Right atrium auricular region (tissue), 2 donors: ENCODE results near the gene NREP. TPM values are rescaled to one million over a fixed set of nuclear protein-coding genes. Genes with fewer than 3 reads are reported as not detected.

Experiments used
- DNase-seq: peaks from one replicate; pipeline ENCODE4 v3.0.0-alpha.2; 2019; ENCODE audit warnings: low spot score
- H3K27ac ChIP-seq, 2 donors: fragments of 200-600 bp; sonication (generic); 1 replicate in 1 of 2; 2 replicates in 1 of 2; pipeline ENCODE4 v1.5.1; 2016 to 2019
- H3K27me3 ChIP-seq, 2 donors: fragments of 200-600 bp; sonication (generic); one replicate each; pipeline versions ENCODE4 v1.5.1 to v1.6.0; 2017 to 2019
- H3K36me3 ChIP-seq: fragments of 200-600 bp; sonication (generic); one replicate; pipeline ENCODE4 v1.5.1; 2016
- H3K4me1 ChIP-seq, 2 donors: fragments of 200-600 bp; sonication (generic); one replicate each; pipeline versions ENCODE4 v1.5.1 to v1.6.0; 2017 to 2019
- H3K4me3 ChIP-seq, 2 donors: fragments of 200-600 bp; sonication (generic); 1 replicate in 1 of 2; 2 replicates in 1 of 2; pipeline ENCODE4 v1.5.1; 2017 to 2019; ENCODE audit warnings: mild to moderate bottlenecking in 1 of 2, moderate library complexity in 1 of 2
- H3K9me3 ChIP-seq, 2 donors: fragments of 200-600 bp; sonication (generic); one replicate each; pipeline ENCODE4 v1.5.1; 2019
- CTCF ChIP-seq, 2 donors: fragments of 200-600 bp; sonication (generic); IDR thresholded peaks; one replicate each; pipeline ENCODE4 v1.5.1; 2019; ENCODE audit warnings: antibody characterized with exemption in 2 of 2
- total RNA-seq, 2 donors: library from RNA; depleted of rRNA; stranded (reverse); fragments of >200 nt; gene quantifications; one replicate each; pipeline ENCODE4 v1.1.0, GENCODE V29; 2016

Gene NREP
- total RNA-seq, 2 donors from 2014 or later = 7.2 to 22.9 TPM

GRCh38 chr5:111764019-111764418 is 7.0 kb upstream of the NREP start:
- Histone ChIP-seq H3K27me3 (no peaks in the 10 kb centered on the region), H3K36me3 (no peaks in the 10 kb centered on the region), H3K9me3 (no peaks in the 10 kb centered on the region), H3K4me3 (no peak overlapping the region), H3K27ac (no peak overlapping the region), H3K4me1 (no peaks in the 10 kb centered on the region)
- no peak for DNase-seq
- no peak for TF ChIP-seq CTCF (IDR thresholded peaks at IDR 0.05)

- DNase-seq = no peak
- H3K27me3 ChIP-seq = no peaks in the 10 kb centered on the region
- no peak overlapping the region for H3K4me3 ChIP-seq
- H3K27ac ChIP-seq = no peak overlapping the region
- H3K9me3 ChIP-seq = no peaks in the 10 kb centered on the region
- no peaks in the 10 kb centered on the region for H3K4me1 ChIP-seq
- TF ChIP-seq CTCF (IDR thresholded peaks at IDR 0.05) = no peak
- no peaks in the 10 kb centered on the region for H3K36me3 ChIP-seq
These were observed 5.9 kb upstream of the NREP start for GRCh38 chr5:111762895-111763294.

- DNase-seq = no peak
- Histone ChIP-seq H3K27ac (peak overlapping the region; percentile 88 to 89), H3K36me3 (no peaks in the 10 kb centered on the region), H3K4me1 (peaks cover 0 to 28% of the 10 kb centered on the region in 2 donors), H3K4me3 (peak overlapping the region; percentile 61 to 70), H3K27me3 (no peaks in the 10 kb centered on the region), H3K9me3 (no peaks in the 10 kb centered on the region)
- TF ChIP-seq CTCF (IDR thresholded peaks at IDR 0.05) = no peak
These were observed 1.3 kb upstream of the NREP start for GRCh38 chr5:111758284-111758628.

GRCh38 chr5:111757355-111758283 is 625 bp upstream of the NREP start:
- Histone ChIP-seq H3K36me3 (no peaks in the 10 kb centered on the region), H3K27ac (peak overlapping the region; percentile 88 to 89), H3K4me1 (peaks cover 0 to 28% of the 10 kb centered on the region in 2 donors), H3K4me3 (peak overlapping the region; percentile 61 to 70), H3K9me3 (no peaks in the 10 kb centered on the region), H3K27me3 (no peaks in the 10 kb centered on the region)
- no peak for TF ChIP-seq CTCF (IDR thresholded peaks at IDR 0.05)
- DNase-seq = peak; percentile 90

- no peak for DNase-seq
These were observed 1.0 kb downstream of the NREP start for GRCh38 chr5:111755942-111756381.

More at GRCh38 chr5:111755942-111756381, 1.0 kb downstream of the NREP start:
- Histone ChIP-seq H3K27ac (peak overlapping the region; percentile 88 to 89), H3K27me3 (no peaks in the 10 kb centered on the region), H3K9me3 (no peaks in the 10 kb centered on the region), H3K4me3 (peak overlapping the region; percentile 61 to 70), H3K36me3 (no peaks in the 10 kb centered on the region), H3K4me1 (peaks cover 0 to 28% of the 10 kb centered on the region in 2 donors)
- no peak for TF ChIP-seq CTCF (IDR thresholded peaks at IDR 0.05)
